Activated T-helper 2 cell treated with anti-CD3 and anti-CD28 coated beads, Interferon-gamma antibody, Interleukin-2, Interleukin-4, amounts not matched to agents 10 μg/mL and 5 μg/mL and 100 μg/mL, durations not matched to agents 14 hours and 24 hours and 36 hours (primary cell): ENCODE results near the gene SLC39A5. TPM values are rescaled to one million over a fixed set of nuclear protein-coding genes. Genes with fewer than 3 reads are reported as not detected.
A peak's percentile ranks its signal among the peaks of the same experiment; 100 is the strongest.

Source experiments
- DNase-seq: peaks from one replicate; pipeline ENCODE4 v3.0.0; 2021; ENCODE audit warnings: low spot score
- H3K27ac Mint-ChIP-seq: one replicate; pipeline ENCODE4 v1.8.0; 2021; ENCODE audit warnings: mixed read lengths
- H3K27me3 Mint-ChIP-seq: one replicate; pipeline ENCODE4 v1.8.0; 2021; ENCODE audit warnings: low read depth, mixed read lengths
- H3K36me3 Mint-ChIP-seq: one replicate; pipeline ENCODE4 v1.8.0; 2021; ENCODE audit warnings: low read depth, mixed read lengths
- H3K4me1 Mint-ChIP-seq: one replicate; pipeline ENCODE4 v1.8.0; 2021; ENCODE audit warnings: low read depth, mixed read lengths
- H3K4me3 Mint-ChIP-seq: one replicate; pipeline ENCODE4 v1.8.0; 2021; ENCODE audit warnings: low read depth, mild to moderate bottlenecking, moderate library complexity, mixed read lengths
- H3K9me3 Mint-ChIP-seq: one replicate; pipeline ENCODE4 v1.8.0; 2021; ENCODE audit warnings: mixed read lengths
- intact Hi-C: fragments of 100-400 bp; cut with micrococcal nuclease; formaldehyde crosslinking; loops from one replicate; pipeline ENCODE4 v1.15.1; 2023
- total RNA-seq: library from RNA; stranded (reverse); gene quantifications from 2 replicates; pipeline ENCODE4 v1.2.3, GENCODE V29; 2022

The SLC39A5 gene
- total RNA-seq, 1 donor from 2014 or later, result 0.39 TPM

DNA sequence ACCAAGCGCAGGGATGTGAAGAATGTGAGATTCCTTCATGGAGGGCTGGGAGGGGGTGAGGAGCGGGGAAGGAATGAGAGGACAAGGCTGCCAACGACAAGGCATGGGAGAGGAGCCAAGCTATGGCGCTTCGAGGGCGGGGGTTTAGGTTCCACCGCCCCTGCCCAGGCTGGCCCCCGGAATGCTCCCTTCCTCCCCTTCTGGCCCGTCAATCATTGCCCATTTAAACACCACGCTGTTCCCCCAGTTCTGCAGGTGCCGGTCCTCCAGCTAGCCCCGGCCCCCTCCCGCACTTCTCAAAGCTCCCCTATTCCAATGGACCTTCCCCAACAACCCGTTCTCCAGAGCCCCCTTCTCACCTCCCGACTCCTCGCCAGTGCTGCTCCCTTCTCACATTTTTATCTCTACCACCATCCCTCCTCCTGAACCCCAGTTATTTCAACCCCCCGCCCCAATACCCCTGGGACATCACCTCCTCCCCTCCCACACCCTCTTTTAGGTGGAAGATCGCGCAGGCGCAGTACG is 8.6 kb upstream of the SLC39A5 start:
- H3K4me3 Mint-ChIP-seq, result peak overlapping the region; percentile 99
- no peak for DNase-seq
- no peaks in the 10 kb centered on the region for H3K27me3 Mint-ChIP-seq
- peaks cover 38% of the 10 kb centered on the region for H3K4me1 Mint-ChIP-seq
- H3K27ac Mint-ChIP-seq, result peak overlapping the region; percentile 92
- no peaks in the 10 kb centered on the region for H3K9me3 Mint-ChIP-seq
- H3K36me3 Mint-ChIP-seq, result peaks cover 20% of the 10 kb centered on the region
- intact Hi-C loops, result loop anchor here (5.0 kb wide), 2 partner anchors 69 to 111 kb away; partner anchors contain the start of genes MYL6B and PAN2

DNA sequence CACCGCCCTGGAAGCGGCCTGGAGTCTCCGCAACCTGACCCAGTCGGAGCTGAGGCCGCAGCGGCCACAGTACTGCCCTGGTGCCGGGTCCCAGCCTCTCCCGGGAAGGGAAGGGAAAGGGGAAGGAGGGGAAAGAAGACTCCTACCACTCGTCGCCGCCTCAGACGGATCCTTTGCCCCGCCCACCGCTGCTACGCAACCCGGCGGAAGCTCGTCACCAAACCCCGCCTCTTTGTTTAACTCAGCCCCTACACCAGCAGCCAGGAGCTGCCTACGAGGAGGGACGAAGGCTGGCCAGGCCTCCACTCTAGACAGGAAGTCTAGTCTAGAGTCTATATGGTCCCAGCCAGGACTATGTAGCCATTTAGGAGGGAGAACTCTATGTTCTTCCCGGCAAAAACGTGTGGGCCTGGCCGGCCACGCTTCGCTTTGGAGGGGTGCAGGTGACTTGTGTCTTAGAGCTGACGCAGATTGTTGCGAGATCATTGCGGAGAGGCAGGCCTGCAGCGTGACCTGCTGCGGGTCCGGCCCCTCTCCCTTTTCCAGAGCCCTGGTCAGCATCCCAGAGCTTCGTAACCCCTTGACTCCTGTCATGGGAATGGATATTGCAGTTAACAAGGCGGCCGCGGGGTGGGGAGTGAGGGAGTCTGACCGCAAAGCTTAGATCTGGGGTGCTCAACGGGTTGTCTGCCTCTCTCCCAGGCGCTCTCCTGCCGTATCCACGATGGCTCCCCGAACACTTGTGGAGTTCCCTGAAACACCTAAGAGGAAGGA is 7.9 kb upstream of the SLC39A5 start, which contains the start of gene RNF41:
TSS of gene RNF41 (minus strand) at position 166 of the 774 bp plus-strand sequence. CDS start 7,875 bp downstream, outside the sequence.
- Mint-ChIP-seq H3K36me3 (peaks cover 18% of the 10 kb centered on the region), H3K4me3 (peak within 1 kb of the TSS; percentile 99), H3K27ac (peak within 1 kb of the TSS; percentile 92), H3K27me3 (no peaks in the 10 kb centered on the region), H3K4me1 (peaks cover 39% of the 10 kb centered on the region), H3K9me3 (no peaks in the 10 kb centered on the region)
- DNase-seq, result peak; percentile 89
- intact Hi-C loops, result loop anchor here (1.0 to 5.0 kb wide), 4 partner anchors 33 to 110 kb away; partner anchors contain the start of genes CS, MYL6B, PAN2 and SMARCC2

GRCh38 chr12:56222531-56222895 is 7.3 kb upstream of the SLC39A5 start:
- no peaks in the 10 kb centered on the region for H3K9me3 Mint-ChIP-seq
- no peak for DNase-seq
- peak overlapping the region; percentile 99 for H3K4me3 Mint-ChIP-seq
- intact Hi-C loops, result loop anchor here (1.0 to 5.0 kb wide), 4 partner anchors 33 to 110 kb away; partner anchors contain the start of genes CS, MYL6B, PAN2 and SMARCC2
- H3K36me3 Mint-ChIP-seq, result peaks cover 22% of the 10 kb centered on the region
- H3K27ac Mint-ChIP-seq, result peak overlapping the region; percentile 92
- H3K27me3 Mint-ChIP-seq, result no peaks in the 10 kb centered on the region
- H3K4me1 Mint-ChIP-seq, result peaks cover 41% of the 10 kb centered on the region

GRCh38 chr12:56223571-56224101 is 6.2 kb upstream of the SLC39A5 start:
- no peaks in the 10 kb centered on the region for H3K27me3 Mint-ChIP-seq
- DNase-seq, result no peak
- intact Hi-C loops, result loop anchor here (1.0 to 5.0 kb wide), 7 partner anchors 30 to 245 kb away; partner anchors contain the start of genes COQ10A, CS, MYL6B and PAN2
- H3K36me3 Mint-ChIP-seq, result peaks cover 22% of the 10 kb centered on the region
- H3K27ac Mint-ChIP-seq, result peak overlapping the region; percentile 76
- H3K4me1 Mint-ChIP-seq, result peaks cover 41% of the 10 kb centered on the region
- H3K4me3 Mint-ChIP-seq, result peak overlapping the region; percentile 99
- no peaks in the 10 kb centered on the region for H3K9me3 Mint-ChIP-seq

DNA sequence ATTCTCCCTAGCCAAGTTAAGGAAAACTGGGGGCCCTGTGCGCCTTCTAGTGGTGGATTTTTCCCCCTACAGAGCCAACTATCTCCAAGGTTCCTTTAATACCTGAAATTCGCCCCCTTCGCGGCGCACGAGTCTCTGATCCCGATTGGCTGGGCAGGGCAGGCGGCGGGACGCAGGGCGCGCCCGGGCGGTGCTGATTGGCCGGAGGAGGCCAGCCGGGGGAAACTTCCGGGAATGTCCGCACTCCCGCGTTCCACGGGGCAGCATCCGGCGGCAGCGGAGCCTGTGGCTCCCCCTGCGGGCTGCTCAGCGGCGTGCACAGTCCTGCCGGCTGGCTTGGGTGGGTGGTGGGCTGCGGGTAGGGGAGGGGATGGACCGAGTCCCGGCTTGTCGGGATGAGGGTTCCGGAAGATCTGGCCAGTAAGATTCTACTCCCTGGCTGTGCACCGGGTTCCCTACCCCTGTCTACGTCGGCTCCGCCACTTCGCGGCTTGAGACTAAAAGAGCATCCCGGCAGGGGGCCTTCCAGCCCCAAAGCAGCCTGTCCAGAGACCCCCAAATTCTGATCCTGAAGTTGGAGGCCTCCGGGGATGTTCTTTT is 5.6 kb upstream of the SLC39A5 start, which contains the start of gene NABP2:
TSS of gene NABP2 (plus strand) at position 241 of the 600 bp plus-strand sequence. CDS start 515 bp downstream, outside the sequence.
- intact Hi-C loops, result loop anchor here (1.0 to 5.0 kb wide), 5 partner anchors 31 to 108 kb away; partner anchors contain the start of genes COQ10A, MYL6B, PAN2 and ZC3H10
- peak; percentile 94 for DNase-seq
- H3K4me3 Mint-ChIP-seq, result peak within 1 kb of the TSS; percentile 99
- H3K27me3 Mint-ChIP-seq, result no peaks in the 10 kb centered on the region
- peaks cover 22% of the 10 kb centered on the region for H3K36me3 Mint-ChIP-seq
- no peaks in the 10 kb centered on the region for H3K9me3 Mint-ChIP-seq
- H3K4me1 Mint-ChIP-seq, result peaks cover 41% of the 10 kb centered on the region
- H3K27ac Mint-ChIP-seq, result peak within 1 kb of the TSS; percentile 76

- peaks cover 41% of the 10 kb centered on the region for H3K4me1 Mint-ChIP-seq
- peak overlapping the region; percentile 73 for H3K27ac Mint-ChIP-seq
- H3K9me3 Mint-ChIP-seq, result no peaks in the 10 kb centered on the region
Observed at GRCh38 chr12:56224954-56225353, 4.9 kb upstream of the SLC39A5 start.

GRCh38 chr12:56229082-56229481 is 769 bp upstream of the SLC39A5 start:
- H3K36me3 Mint-ChIP-seq, result peaks cover 22% of the 10 kb centered on the region
- no peak overlapping the region for H3K27ac Mint-ChIP-seq
- no peaks in the 10 kb centered on the region for H3K9me3 Mint-ChIP-seq
- no peak overlapping the region for H3K4me3 Mint-ChIP-seq
- H3K4me1 Mint-ChIP-seq, result peaks cover 18% of the 10 kb centered on the region
- DNase-seq, result no peak
- intact Hi-C loops, result no loop called here
- H3K27me3 Mint-ChIP-seq, result no peaks in the 10 kb centered on the region

More at GRCh38 chr12:56224954-56225353, 4.9 kb upstream of the SLC39A5 start:
- H3K4me3 Mint-ChIP-seq, result peak overlapping the region; percentile 99
- DNase-seq, result no peak
- peaks cover 22% of the 10 kb centered on the region for H3K36me3 Mint-ChIP-seq
- intact Hi-C loops, result loop anchor here (1.0 to 5.0 kb wide), 5 partner anchors 32 to 107 kb away; partner anchors contain the start of genes COQ10A, MYL6B, PAN2 and ZC3H10
- no peaks in the 10 kb centered on the region for H3K27me3 Mint-ChIP-seq

GRCh38 chr12:56230432-56231183 is 757 bp downstream of the SLC39A5 start:
- Mint-ChIP-seq H3K27me3 (no peaks in the 10 kb centered on the region), H3K4me3 (no peak overlapping the region), H3K4me1 (peaks cover 6% of the 10 kb centered on the region), H3K9me3 (no peaks in the 10 kb centered on the region), H3K27ac (no peak overlapping the region), H3K36me3 (peaks cover 13% of the 10 kb centered on the region)
- intact Hi-C loops, result no loop called here
- no peak for DNase-seq

GRCh38 chr12:56231184-56231582 is 1.3 kb downstream of the SLC39A5 start:
- peaks cover 4% of the 10 kb centered on the region for H3K4me1 Mint-ChIP-seq
- no peak overlapping the region for H3K4me3 Mint-ChIP-seq
- intact Hi-C loops, result no loop called here
- H3K27me3 Mint-ChIP-seq, result no peaks in the 10 kb centered on the region
- no peak for DNase-seq
- H3K36me3 Mint-ChIP-seq, result peaks cover 7% of the 10 kb centered on the region
- no peak overlapping the region for H3K27ac Mint-ChIP-seq
- no peaks in the 10 kb centered on the region for H3K9me3 Mint-ChIP-seq

- no peaks in the 10 kb centered on the region for H3K27me3 Mint-ChIP-seq
- H3K36me3 Mint-ChIP-seq, result peaks cover 2% of the 10 kb centered on the region
- H3K4me3 Mint-ChIP-seq, result no peak overlapping the region
- H3K9me3 Mint-ChIP-seq, result no peaks in the 10 kb centered on the region
- DNase-seq, result no peak
- intact Hi-C loops, result no loop called here
- no peak overlapping the region for H3K27ac Mint-ChIP-seq
- no peaks in the 10 kb centered on the region for H3K4me1 Mint-ChIP-seq
Observed at GRCh38 chr12:56234746-56235436, 5.0 kb downstream of the SLC39A5 start.

DNA sequence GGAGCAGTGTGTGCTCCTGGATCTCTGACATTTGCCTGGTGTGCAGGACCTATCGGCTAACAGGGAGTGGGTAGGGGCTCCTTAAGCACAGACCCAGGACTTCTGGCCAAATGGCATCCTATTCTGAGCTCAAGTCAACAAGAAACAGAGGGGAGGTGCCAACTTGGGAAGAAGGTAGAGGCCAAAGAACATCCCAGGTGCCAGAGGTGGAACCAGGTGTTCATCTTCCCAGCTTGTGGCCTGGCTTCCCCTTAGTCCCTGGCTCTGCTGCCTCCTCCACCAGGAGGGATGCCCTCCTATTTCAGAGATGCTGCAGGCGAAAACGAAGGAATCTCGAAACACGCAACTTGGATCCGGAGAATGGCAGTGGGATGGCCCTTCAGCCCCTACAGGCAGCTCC is 6.2 kb downstream of the SLC39A5 start:
- H3K36me3 Mint-ChIP-seq, result peaks cover 9% of the 10 kb centered on the region
- H3K27ac Mint-ChIP-seq, result no peak overlapping the region

More for the DNA sequence above, 6.2 kb downstream of the SLC39A5 start:
- H3K27me3 Mint-ChIP-seq, result no peaks in the 10 kb centered on the region
- H3K4me3 Mint-ChIP-seq, result no peak overlapping the region
- intact Hi-C loops, result no loop called here
- no peaks in the 10 kb centered on the region for H3K4me1 Mint-ChIP-seq
- no peaks in the 10 kb centered on the region for H3K9me3 Mint-ChIP-seq
- DNase-seq, result no peak
